WERI-Rb-1 (cell line): ENCODE data around the gene HS2ST1.
"Not testable (repeated sequence)": the region's sequence is repeated elsewhere in the genome, so short reads cannot be mapped to it uniquely, and the experiment has no call there.

Experiments
- DNase-seq: peaks from one replicate; pipeline ENCODE4 v3.0.0-alpha.2; 2020
- H3K27ac ChIP-seq: fragments of 250-450 bp; sonication (Bioruptor Pico); 2 replicates; pipeline ENCODE4 v1.5.1; 2020; ENCODE audit warnings: mild to moderate bottlenecking, moderate library complexity
- H3K27me3 ChIP-seq: fragments of 250-450 bp; sonication (Bioruptor Pico); 2 replicates; pipeline ENCODE4 v1.5.1; 2021; ENCODE audit warnings: mild to moderate bottlenecking, low read depth, moderate library complexity; ENCODE audit not compliant: insufficient read depth, severe bottlenecking
- H3K36me3 ChIP-seq: fragments of 250-450 bp; sonication (Bioruptor Pico); 2 replicates; pipeline ENCODE4 v1.5.1; 2020; ENCODE audit warnings: mild to moderate bottlenecking, moderate library complexity
- H3K4me3 ChIP-seq: 2 replicates; pipeline ENCODE4 v1.5.1; 2011; ENCODE audit warnings: low read depth, mild to moderate bottlenecking, control low read depth, low read length
- H3K9me3 ChIP-seq: fragments of 250-450 bp; sonication (Bioruptor Pico); 2 replicates; pipeline ENCODE4 v1.5.1; 2021; ENCODE audit warnings: mild to moderate bottlenecking, moderate library complexity; ENCODE audit not compliant: severe bottlenecking
- CTCF ChIP-seq: IDR thresholded peaks from 2 replicates; pipeline ENCODE4 v1.5.1; 2011; ENCODE audit warnings: low read depth, mild to moderate bottlenecking, control low read depth, inconsistent platforms, low read length

Gene HS2ST1

GRCh38 chr1:86914601-86914997, at the start of gene HS2ST1:
Gene HS2ST1, plus strand, starts transcription at chr1:86914635.
- peak within 1 kb of the TSS; percentile 97 for H3K4me3 ChIP-seq
- no peaks in the 10 kb centered on the region for H3K27me3 ChIP-seq
- peaks cover 14% of the 10 kb centered on the region for H3K36me3 ChIP-seq
- no peak for DNase-seq
- no peaks in the 10 kb centered on the region for H3K9me3 ChIP-seq
- peak within 1 kb of the TSS; percentile 94 for H3K27ac ChIP-seq
- no peak for TF ChIP-seq CTCF

DNA sequence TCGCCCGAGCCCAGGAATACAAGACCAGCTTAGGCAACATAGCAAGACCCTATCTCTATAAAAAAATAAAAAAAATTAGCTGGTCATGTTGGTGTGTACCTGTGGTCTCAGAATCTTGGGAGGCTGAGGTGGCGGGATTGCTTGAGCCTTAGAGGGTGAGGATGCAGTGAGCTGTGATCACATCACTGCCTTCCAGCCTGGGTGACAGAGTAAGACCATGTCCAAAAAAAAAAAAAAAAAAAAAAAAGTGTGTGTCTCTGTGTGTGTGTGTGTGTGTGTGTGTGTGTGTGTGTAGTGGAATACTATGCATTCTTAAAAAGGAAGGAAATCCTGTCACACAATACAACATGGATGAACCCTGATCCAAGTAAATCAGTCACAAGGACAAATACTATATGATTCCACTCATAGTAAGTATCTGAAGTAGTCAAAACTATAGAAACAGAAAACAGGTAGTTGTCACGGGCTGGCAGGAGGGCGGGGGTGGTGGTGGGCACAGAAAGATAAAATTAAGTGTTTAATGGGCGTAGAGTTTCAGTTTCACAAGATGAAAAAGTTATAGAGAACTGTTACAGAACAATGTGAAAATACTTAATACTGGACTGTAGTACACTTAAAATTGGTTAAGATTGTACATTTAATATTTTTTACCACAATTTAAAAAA, 48.3 kb upstream of the HS2ST1 start:
- H3K36me3 ChIP-seq = peaks cover 6% of the 10 kb centered on the region; the same call in 1 of the 2 replicates
- no peaks in the 10 kb centered on the region for H3K27me3 ChIP-seq
- no peak overlapping the region for H3K4me3 ChIP-seq
- no peak overlapping the region for H3K27ac ChIP-seq
- TF ChIP-seq CTCF = no peak
- DNase-seq = no peak
- H3K9me3 ChIP-seq = no peaks in the 10 kb centered on the region

DNA sequence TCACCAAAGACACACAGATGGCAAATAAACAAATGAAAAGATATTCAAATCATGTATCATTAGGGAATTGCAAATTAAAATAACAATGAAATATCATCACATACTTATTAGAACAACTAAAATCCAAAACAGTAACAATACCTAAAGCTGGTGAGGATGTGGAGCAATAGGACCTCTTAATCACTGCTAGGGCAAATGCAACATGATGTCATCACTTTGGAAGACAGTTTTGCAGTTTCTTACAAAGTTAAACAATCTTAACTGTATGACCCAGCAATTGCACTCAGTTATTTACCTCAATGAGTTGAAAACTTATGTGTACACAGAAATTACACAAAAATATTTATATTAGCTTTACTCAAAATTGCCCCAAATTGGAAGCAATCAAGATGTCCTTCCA, 47.8 kb upstream of the HS2ST1 start:
- DNase-seq = no peak
- Histone ChIP-seq H3K36me3 (peaks cover 6% of the 10 kb centered on the region; the same call in 1 of the 2 replicates), H3K9me3 (no peaks in the 10 kb centered on the region), H3K27me3 (no peaks in the 10 kb centered on the region), H3K27ac (no peak overlapping the region), H3K4me3 (no peak overlapping the region)
- no peak for TF ChIP-seq CTCF

GRCh38 chr1:86867278-86867677, 47.2 kb upstream of the HS2ST1 start:
- not testable (repeated sequence) for H3K9me3 ChIP-seq, H3K36me3 ChIP-seq, H3K4me3 ChIP-seq, DNase-seq, H3K27ac ChIP-seq, H3K27me3 ChIP-seq

GRCh38 chr1:86868477-86868876, 46.0 kb upstream of the HS2ST1 start:
- no peak for TF ChIP-seq CTCF
- H3K36me3 ChIP-seq = peaks cover 6% of the 10 kb centered on the region; the same call in 1 of the 2 replicates
- DNase-seq = no peak
- H3K4me3 ChIP-seq = no peak overlapping the region
- H3K9me3 ChIP-seq = no peaks in the 10 kb centered on the region
- no peaks in the 10 kb centered on the region for H3K27me3 ChIP-seq
- H3K27ac ChIP-seq = no peak overlapping the region

GRCh38 chr1:86871001-86871400, 43.4 kb upstream of the HS2ST1 start:
- no peak for DNase-seq
- no peak for TF ChIP-seq CTCF
- H3K4me3 ChIP-seq = no peak overlapping the region
- no peaks in the 10 kb centered on the region for H3K9me3 ChIP-seq
- no peaks in the 10 kb centered on the region for H3K27me3 ChIP-seq
- H3K27ac ChIP-seq = no peak overlapping the region
- peaks cover 6% of the 10 kb centered on the region; the same call in 1 of the 2 replicates for H3K36me3 ChIP-seq
